ENCODE results near the gene PPP3CA.

DNA sequence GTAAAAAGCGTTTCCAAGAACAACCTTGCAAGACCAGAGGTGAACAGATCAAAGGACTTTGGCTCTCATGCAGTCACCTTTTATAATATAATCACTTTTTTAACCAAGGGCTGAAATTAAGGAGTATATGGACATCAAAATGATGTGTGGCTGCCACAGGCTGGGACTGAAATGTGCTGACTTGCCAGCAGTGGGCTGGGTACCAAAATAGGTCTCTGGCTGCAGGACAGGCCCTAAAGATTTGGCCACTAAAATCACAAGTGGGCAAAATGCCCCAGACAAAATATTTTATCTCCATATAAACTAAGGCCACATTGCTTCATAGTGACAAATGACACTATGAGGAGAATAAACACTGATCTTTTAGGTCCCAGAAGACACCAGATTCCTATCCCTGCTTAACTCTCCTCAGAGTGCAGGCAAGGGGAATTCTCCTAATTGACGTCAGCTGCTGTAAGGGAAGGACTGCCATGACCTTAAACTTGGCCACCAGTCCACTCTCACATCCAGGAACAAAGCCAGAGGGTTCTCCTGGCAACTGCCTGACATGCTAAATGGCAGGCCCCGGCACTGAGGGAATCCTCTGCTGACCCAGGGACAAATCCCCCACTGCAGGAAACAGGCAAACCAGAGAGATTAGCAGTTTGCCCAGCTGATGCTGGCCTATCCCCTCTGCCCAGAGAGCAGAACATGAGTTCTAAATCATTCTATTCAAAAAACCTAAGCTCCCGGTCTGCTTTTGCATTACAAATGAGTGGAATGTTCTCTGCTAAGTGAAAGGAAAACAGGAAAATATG lies 155.8 kb downstream of the PPP3CA start:
- no peak for TF ChIP-seq LEF1 (IDR thresholded peaks at IDR 0.05; ENCODE audit: borderline replicate concordance)
- TF ChIP-seq SP1 (IDR thresholded peaks at IDR 0.05), result no peak
- no peak for TF ChIP-seq TARDBP (IDR thresholded peaks at IDR 0.05)
- TF ChIP-seq, protein P1, sequence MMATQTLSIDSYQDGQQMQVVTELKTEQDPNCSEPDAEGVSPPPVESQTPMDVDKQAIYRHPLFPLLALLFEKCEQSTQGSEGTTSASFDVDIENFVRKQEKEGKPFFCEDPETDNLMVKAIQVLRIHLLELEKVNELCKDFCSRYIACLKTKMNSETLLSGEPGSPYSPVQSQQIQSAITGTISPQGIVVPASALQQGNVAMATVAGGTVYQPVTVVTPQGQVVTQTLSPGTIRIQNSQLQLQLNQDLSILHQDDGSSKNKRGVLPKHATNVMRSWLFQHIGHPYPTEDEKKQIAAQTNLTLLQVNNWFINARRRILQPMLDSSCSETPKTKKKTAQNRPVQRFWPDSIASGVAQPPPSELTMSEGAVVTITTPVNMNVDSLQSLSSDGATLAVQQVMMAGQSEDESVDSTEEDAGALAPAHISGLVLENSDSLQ (IDR thresholded peaks at IDR 0.05), result no peak

All from HEK293T (cell line).